Inferior parietal cortex (tissue), 1 donor: ENCODE measurements around the gene SLC6A6.
"Not testable (repeated sequence)": the region's sequence is repeated elsewhere in the genome, so short reads cannot be mapped to it uniquely, and the experiment has no call there.

Experiments used
- DNase-seq: peaks from one replicate; pipeline ENCODE4 v3.0.0-alpha.2; 2016; ENCODE audit errors: extremely low spot score

The SLC6A6 gene

DNA sequence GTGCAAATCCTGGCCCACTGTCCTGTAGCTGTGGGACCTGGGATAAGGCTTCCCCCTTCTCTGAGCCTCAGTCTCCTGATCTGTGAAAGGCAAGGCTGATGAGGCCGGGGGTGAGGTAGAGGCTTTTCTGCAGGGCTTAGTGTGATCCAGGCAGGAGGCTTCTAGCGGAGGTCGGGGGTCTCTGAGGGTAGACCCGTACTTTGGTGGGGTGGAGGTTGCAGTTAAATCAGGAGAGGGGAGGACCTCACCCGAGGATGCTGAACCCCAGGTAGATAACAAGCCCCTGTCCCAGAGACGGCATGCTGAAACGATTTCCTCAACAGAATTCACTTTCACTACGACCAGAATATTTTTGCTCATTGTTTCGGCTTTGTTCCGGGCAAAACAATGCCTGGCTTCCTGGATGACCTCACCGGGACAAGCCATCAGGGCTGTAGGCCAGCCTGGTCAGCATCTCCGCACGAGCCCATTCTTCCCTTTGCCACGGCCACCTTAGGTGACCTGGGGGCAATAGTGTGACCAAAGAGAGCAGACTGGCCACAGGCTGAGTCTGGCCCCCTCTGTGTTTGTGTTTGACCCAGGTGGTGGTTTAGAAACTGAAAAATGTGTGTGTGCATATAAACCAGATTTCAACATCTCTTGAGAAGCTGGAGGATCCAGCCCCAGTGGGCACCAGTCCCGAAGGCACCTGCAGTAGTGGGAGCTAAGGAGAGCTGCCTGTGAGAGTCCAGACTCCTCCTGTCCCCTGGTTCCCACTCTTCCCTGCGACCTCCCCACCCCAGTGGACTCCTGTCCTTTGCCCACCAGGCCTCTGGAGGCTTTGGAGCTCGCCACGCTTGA lies 33.0 kb downstream of the SLC6A6 start:
- DNase-seq = no peak

DNA sequence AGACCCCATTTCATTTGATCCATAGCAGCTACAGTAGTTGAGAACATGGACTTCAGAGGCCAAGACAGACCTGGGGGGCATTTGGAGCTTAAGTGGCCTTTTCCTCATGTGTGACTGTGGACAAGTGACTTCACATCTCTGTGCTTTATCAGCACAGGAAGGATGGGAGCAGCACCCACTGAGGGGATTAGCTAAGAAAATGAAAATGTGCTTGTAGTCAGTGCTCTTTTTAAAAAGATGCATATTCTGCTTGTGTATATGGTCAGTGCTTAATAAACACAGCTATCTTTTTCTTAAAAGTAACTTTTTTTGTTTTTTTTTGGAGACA lies 34.5 kb downstream of the SLC6A6 start:
- DNase-seq = no peak

- DNase-seq = not testable (repeated sequence)
Measured at GRCh38 chr3:14437705-14438104, 35.3 kb downstream of the SLC6A6 start.

GRCh38 chr3:14438262-14438661 lies 35.9 kb downstream of the SLC6A6 start:
- no peak for DNase-seq

DNA sequence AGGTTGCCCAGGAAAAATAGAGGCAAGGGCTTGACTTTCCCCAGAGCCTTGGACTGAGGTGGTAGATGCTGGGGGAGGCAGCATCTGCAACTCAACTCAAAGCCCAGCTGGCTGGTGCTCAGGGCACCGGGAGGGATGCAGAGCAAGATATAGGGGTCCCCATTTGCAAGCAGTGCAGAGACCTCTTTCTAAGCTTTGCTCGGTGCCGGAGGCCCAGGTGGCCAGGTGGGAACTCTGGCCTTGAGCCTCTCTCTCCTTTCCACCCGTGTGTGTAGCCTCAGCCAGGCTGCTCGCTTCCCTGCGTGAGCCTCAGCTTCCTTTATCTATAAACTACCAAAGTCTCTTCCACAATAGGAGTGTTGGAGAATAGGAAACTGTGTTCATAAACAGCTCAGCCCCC lies 36.5 kb downstream of the SLC6A6 start:
- no peak for DNase-seq

- DNase-seq = peak; percentile 54
Measured at GRCh38 chr3:14439501-14440167, 37.2 kb downstream of the SLC6A6 start.

DNA sequence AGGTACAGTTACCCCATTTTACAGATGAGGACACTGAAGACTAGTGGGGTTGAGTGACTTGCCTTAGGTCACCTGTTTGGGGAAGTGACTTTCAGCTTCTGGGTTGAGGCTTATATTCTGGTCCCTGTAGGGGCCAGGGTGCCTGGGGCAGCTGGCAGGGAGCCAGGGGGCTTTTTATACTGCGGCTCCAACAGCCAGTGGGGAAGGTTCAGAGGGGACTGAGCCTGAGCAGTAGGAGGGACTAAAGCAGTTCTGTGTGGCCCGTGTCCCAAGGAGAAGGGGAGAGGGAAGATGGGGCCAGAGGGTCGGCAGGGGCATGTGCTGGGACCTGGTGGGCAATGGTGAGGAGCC lies 37.7 kb downstream of the SLC6A6 start:
- DNase-seq = no peak

DNA sequence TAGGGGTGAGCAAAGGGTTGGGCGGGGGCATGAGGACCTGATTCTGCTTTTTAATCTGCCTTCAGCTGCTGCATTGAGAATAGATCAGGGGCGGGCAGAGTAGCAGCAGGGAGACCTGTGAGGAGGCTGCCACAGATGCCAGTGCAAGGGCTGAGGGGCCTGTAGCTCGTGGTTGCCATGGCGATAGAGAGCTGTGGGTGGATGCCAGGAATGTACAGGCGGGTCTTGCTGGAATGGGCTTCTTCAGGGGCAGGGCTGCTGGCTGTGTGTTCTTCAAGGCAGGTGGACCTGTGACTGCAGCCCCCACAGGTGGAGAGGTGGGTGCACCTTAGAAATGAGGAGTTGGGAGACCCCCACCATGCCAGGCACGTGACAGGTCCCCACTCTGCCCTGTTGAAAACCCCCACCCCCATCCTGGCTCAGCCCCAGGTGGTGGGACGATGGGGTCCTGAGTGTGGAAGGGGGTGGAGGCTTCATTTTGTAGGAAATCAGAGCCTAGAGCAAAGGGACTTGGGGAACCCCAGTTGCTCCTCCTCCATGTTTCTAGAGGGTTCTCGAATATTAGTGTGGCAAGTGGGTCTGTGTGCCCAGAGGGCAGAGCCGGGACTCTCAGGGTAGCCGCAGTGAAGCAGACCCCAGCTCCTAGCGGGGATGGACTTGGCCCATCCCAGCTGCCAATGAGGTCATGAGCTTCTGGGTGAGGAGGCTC lies 38.3 kb downstream of the SLC6A6 start:
- DNase-seq = no peak

DNA sequence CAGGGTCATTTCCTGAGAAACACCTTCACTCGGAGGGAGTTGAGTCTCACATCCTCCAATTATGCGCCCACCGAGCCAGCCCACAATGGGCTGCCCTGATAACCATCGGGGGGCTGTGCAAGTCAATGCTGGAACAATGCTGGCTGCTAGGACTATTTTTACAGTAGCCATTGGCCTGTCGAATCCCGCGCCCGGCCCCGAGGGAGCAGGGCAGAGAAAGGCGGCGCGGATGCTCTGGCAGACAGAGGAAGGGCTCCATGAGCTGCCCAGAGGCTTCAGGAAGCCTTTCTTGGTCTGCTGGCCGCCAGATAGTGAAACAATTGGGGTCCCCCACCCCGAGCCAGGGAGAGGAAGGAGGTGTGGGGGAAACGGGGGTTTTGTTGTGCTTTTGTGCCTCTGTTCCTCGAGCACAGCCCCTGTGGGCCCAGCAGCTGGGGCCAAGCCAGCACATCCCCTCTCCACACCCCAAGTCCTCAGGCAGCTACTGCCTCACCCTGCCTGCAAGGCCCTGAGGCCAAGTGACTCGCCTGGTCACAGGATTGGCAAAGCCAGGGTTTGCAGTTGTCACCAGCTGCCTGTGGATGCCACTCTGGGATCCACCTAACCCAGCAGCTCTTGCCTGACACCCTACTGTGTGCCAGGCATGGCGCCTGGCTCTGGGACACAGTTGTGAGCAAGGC lies 39.0 kb downstream of the SLC6A6 start:
- no peak for DNase-seq

DNA sequence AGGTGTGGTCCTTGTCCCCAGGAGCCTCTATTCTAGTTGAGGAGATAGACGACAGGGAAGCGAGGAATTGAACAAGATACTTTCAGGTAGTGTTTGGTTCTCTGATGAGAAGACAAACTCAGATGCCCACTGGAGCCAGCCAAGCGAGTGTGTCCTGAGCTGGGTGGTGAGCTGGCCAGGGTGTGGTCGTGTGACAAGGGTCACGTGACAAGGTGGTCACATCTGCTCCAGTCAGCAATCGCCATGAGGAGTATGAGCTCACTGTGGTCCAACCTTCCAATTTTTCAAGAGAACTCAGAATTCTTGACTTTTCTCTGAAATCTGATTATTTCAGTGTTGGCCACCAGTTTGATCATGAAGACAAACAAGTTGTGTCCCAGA lies 39.5 kb downstream of the SLC6A6 start:
- no peak for DNase-seq

GRCh38 chr3:14444380-14444779 lies 42.0 kb downstream of the SLC6A6 start:
- no peak for DNase-seq

DNA sequence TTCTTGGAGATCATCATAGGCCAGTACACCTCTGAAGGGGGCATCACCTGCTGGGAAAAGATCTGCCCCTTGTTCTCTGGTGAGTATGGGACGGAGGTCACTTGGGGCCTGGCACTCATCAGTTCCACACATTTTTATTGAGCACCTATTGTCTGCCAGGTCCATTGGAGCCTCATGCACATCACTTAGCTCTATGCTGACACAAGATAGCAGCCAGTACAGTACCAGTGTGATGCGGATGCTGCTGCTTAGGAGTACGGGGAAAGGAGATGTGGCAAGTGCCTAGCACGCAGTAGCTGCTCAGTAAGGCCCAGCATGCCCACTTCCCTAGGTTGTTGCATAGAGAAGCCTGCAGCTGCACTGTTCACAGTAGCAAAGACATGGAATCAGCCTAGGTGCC lies 43.4 kb downstream of the SLC6A6 start:
- DNase-seq = no peak

GRCh38 chr3:14446988-14447570 lies 44.7 kb downstream of the SLC6A6 start:
- no peak for DNase-seq

DNA sequence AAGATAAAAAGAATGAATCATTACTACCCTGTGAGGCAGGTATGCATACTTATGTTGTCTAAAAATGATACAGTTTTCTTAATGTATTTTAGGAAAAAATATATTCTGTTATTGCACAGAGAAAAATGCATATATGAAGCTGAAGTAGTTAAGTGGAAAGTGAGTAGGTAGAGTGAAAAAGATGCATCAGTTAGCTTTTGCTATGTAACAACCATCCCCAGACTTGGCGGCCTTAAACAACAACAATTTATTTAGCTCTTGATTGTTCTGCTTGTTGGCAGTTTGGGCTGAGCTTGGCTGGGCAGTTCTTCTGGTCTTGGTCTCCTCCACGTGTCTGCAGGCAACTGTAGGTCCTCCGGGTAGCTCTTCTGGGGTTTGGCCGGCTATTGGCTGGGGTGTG lies 45.7 kb downstream of the SLC6A6 start:
- no peak for DNase-seq

DNA sequence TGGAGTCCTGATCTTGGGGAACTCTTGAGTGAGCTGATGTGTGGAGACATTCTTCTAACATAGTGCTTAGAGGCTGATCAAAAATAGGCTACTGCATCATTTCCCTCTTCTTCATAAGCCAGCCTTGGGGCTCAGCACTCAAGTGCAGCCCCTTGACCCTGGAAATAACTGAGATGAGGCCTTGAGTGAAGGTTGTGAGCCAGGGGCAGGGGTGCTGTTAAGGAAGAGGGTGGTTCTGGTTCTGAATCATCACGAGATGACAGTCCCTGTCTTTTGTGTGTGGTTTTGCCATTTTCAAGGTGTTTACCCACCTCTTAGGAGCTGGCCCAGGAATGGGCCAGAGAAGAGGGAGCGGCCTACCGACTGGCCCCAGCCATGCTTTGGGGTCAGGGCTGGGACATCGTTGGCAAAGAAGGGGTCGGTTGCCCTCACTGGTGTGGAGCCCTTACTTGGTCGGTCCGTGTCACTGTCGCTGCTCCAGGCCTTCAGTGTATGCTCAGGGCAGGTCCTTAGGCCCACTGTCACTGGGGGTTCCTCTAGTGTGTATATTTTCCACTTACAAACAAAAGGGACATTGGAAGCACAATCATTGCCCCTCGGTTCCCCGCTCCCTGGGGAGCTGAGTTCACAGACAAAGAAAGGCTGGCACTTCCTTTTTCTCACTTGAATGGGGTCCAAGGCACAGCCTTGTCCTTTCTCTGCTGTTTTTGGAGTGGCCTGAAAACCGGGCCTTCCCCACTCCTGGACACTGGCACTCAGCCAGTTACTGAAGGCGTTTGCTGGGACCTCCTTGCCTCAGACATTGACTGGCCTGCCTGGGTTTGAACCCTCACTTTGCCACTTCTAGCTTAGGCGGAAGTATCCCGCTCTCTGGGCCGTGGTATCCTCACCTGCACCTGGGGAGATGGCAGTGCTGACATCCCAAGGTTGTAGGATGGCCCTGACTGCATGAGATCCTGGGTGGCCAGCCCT lies 46.6 kb downstream of the SLC6A6 start:
- DNase-seq = no peak

GRCh38 chr3:14450506-14450905 lies 48.1 kb downstream of the SLC6A6 start:
- DNase-seq = no peak

- DNase-seq = no peak
Measured at GRCh38 chr3:14450922-14451606, 48.7 kb downstream of the SLC6A6 start.

DNA sequence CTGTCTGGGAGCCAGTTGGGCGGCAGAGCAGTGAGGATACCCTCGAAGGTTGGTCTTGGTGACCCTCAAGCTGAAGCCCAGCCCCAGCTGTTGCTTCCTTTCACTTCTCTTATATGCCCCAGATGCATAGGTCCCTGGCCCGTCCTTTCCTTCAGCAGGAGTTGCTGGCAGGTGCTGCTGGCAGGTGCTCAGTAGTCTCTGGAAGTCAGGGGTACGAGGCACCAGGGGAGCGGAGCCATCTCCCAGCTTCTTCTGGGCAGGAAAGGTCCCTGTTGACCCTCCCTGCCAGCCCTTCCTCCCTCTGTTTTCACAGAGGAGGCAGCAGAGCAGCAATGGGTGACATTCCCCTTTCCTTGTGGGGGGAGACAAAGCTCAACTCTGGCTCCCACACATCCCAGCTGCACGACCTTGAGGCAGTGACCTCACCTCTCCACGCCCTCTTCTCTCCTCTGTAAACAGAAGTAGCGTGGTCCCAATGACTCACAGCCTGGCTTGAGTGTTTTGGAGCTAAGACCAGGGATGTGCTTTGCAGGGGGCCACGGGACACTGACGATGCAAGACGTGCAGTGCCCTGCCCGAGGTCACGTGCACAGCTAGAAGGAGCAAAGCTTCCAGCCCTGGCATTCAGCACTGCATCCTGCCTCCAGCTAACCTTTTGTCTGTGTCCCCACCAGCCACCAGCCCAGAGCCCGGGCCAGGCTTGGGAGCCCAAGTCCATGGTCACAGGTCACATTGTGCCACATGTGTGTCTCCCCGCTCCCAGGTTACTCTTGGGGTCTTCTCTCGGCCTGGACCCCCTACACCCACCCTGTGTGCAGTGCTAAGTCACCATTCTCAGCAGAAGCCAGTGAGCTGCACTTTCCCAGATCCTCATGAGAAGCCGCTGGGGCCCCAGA lies 49.7 kb downstream of the SLC6A6 start:
- no peak for DNase-seq
